Colonic mucosa (tissue), 4 donors: ENCODE measurements around the gene PRRT4. TPM values are rescaled to one million over a fixed set of nuclear protein-coding genes. Genes with fewer than 3 reads are reported as not detected.

ENCODE experiments used
- DNase-seq: peaks from one replicate; pipeline ENCODE4 v3.0.0-alpha.2; 2020
- H3K27ac ChIP-seq: fragments of 200-600 bp; one replicate; pipeline ENCODE4 v1.8.0; 2021
- H3K27me3 ChIP-seq: fragments of 200-600 bp; one replicate; pipeline ENCODE4 v1.8.0; 2021
- H3K36me3 ChIP-seq: fragments of 200-600 bp; one replicate; pipeline ENCODE4 v1.8.0; 2021
- H3K4me1 ChIP-seq: fragments of 200-600 bp; one replicate; pipeline ENCODE4 v1.8.0; 2021; ENCODE audit warnings: mild to moderate bottlenecking
- H3K4me3 ChIP-seq: fragments of 200-600 bp; one replicate; pipeline ENCODE4 v1.8.0; 2021
- H3K9ac ChIP-seq, 2 donors: one replicate each; pipeline ENCODE4 v1.7.0; 2013; ENCODE audit warnings: control low read depth in 2 of 2, low read depth in 2 of 2, low read length in 2 of 2
- H3K9me3 ChIP-seq: fragments of 200-600 bp; one replicate; pipeline ENCODE4 v1.8.0; 2021
- CTCF ChIP-seq: fragments of 200-600 bp; IDR thresholded peaks from one replicate; pipeline ENCODE4 v1.8.0; 2022; ENCODE audit warnings: antibody characterized with exemption, mild to moderate bottlenecking
- intact Hi-C: fragments of 100-400 bp; cut with DNase I; formaldehyde crosslinking; loops from one replicate; pipeline ENCODE4 v1.14.1; 2022
- total RNA-seq, 2 donors: library from RNA; stranded (reverse); fragmentation: NEBNext Ultra II Directional in 1 of 2; extraction: Animal tissue kit (Norgen Biotek cat#: 25700) in 1 of 2; gene quantifications; one replicate each; pipeline ENCODE4 v1.2.1, GENCODE V29; 2021
- donor health status: healthy.
- donor health status: DM: no; HTN: no; CAD: no.
- donor health status: DM: no; HTN: no; CAD: no.

PRRT4 gene
- total RNA-seq, 2 donors from 2014 or later, result 0.24 TPM; not detected in 1

DNA sequence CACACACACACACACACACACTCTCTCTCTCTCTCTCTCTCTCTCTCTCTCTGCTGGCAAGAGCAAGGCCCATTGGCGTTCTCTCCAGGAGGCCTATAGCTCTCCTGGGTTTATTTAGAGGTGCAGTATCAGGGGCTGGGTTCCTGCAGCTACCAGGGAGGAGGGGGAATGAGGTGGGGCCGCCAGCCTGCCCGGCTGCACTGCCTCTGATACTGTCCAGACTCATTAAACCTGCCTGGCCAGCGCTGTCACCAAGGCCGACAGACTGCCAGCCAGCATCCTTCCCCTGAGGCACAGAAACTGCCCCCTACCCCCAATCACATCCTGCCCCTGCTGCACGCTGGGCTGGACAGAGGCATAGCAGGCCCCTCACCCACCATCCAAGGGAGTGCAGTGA is 4.3 kb downstream of the PRRT4 start:
- intact Hi-C loops, result no loop called here
- no peak overlapping the region for H3K4me3 ChIP-seq
- H3K4me1 ChIP-seq, result no peaks in the 10 kb centered on the region
- H3K9ac ChIP-seq, result no peak overlapping the region
- TF ChIP-seq CTCF, result no peak
- peaks cover 19% of the 10 kb centered on the region for H3K27me3 ChIP-seq
- DNase-seq, result no peak
- no peaks in the 10 kb centered on the region for H3K9me3 ChIP-seq
- no peaks in the 10 kb centered on the region for H3K36me3 ChIP-seq
- H3K27ac ChIP-seq, result no peak overlapping the region

GRCh38 chr7:128356546-128357216 is 4.8 kb downstream of the PRRT4 start:
- Histone ChIP-seq H3K4me1 (no peaks in the 10 kb centered on the region), H3K27me3 (peaks cover 16% of the 10 kb centered on the region), H3K9ac (no peak overlapping the region), H3K36me3 (no peaks in the 10 kb centered on the region), H3K9me3 (no peaks in the 10 kb centered on the region), H3K4me3 (no peak overlapping the region), H3K27ac (no peak overlapping the region)
- no peak for TF ChIP-seq CTCF
- DNase-seq, result no peak
- intact Hi-C loops, result no loop called here

GRCh38 chr7:128353610-128354009 is 7.9 kb downstream of the PRRT4 start:
- intact Hi-C loops, result no loop called here
- Histone ChIP-seq H3K9me3 (no peaks in the 10 kb centered on the region), H3K36me3 (no peaks in the 10 kb centered on the region), H3K27me3 (peaks cover 18% of the 10 kb centered on the region), H3K9ac (no peak overlapping the region), H3K4me1 (peaks cover 3% of the 10 kb centered on the region), H3K27ac (no peak overlapping the region), H3K4me3 (no peak overlapping the region)
- TF ChIP-seq CTCF, result no peak
- DNase-seq, result no peak

DNA sequence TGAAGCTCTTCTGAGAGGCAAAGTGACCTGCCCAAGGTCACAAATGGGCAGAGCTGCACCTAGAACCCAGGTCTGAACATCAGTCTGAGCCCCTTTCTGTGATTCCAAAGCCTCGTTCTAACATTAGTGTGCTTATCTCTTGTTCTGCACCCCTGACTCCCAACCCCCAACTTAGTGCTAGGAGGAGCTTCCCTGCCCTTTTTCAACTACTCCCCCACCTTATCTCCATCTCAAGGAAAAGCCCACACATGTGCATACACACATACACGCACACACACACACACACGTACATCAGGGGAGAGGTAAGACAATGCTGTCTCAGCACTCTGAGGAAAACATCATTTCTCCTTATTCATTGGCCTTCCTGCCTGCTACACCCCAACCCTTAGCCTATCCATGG is 8.3 kb downstream of the PRRT4 start:
- no peak overlapping the region for H3K9ac ChIP-seq
- intact Hi-C loops, result no loop called here
- no peaks in the 10 kb centered on the region for H3K9me3 ChIP-seq
- no peak overlapping the region for H3K4me3 ChIP-seq
- H3K27ac ChIP-seq, result no peak overlapping the region
- peaks cover 3% of the 10 kb centered on the region for H3K4me1 ChIP-seq
- H3K36me3 ChIP-seq, result no peaks in the 10 kb centered on the region
- H3K27me3 ChIP-seq, result peaks cover 18% of the 10 kb centered on the region
- DNase-seq, result no peak
- TF ChIP-seq CTCF, result no peak

GRCh38 chr7:128352636-128353035 is 8.9 kb downstream of the PRRT4 start:
- no peak overlapping the region for H3K4me3 ChIP-seq
- H3K27me3 ChIP-seq, result peaks cover 18% of the 10 kb centered on the region
- no peaks in the 10 kb centered on the region for H3K9me3 ChIP-seq
- no peak for DNase-seq
- TF ChIP-seq CTCF, result no peak
- intact Hi-C loops, result no loop called here
- no peak overlapping the region for H3K9ac ChIP-seq
- H3K27ac ChIP-seq, result no peak overlapping the region
- no peaks in the 10 kb centered on the region for H3K36me3 ChIP-seq
- H3K4me1 ChIP-seq, result peaks cover 3% of the 10 kb centered on the region
